HG02571 (cell line): ENCODE results near the gene IL15RA.
A peak's percentile ranks its signal among the peaks of the same experiment; 100 is the strongest.
"Not testable (repeated sequence)": the region's sequence is repeated elsewhere in the genome, so short reads cannot be mapped to it uniquely, and the experiment has no call there.

ENCODE experiments used
- ATAC-seq: cut with Tn5 transposase; IDR thresholded peaks from one replicate; pipeline ENCODE4 v1.9.1; 2021; ENCODE audit warnings: mild to moderate bottlenecking, moderate library complexity; ENCODE audit not compliant: unreplicated experiment

Gene IL15RA

DNA sequence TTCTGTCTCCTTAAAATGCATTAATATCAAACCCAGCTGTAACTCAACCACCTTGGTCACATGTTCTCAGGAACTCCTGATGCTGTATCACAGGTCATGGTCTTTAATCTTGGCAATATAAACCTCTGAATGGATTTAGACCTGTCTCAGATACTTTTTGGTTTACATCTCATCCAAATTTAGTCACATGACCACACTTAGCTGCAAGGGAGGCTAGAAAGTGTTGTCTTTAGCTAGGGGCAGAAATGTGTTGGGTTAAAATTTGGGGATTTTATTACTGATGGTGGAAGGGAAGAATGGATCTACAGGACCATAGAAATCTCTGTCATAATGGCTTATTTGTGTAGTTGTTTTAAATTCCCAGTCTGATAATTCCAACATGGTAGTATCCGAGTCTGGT, 29.6 kb upstream of the IL15RA start:
- no peak for ATAC-seq

GRCh38 chr10:6006546-6006945, 29.2 kb upstream of the IL15RA start:
- no peak for ATAC-seq

DNA sequence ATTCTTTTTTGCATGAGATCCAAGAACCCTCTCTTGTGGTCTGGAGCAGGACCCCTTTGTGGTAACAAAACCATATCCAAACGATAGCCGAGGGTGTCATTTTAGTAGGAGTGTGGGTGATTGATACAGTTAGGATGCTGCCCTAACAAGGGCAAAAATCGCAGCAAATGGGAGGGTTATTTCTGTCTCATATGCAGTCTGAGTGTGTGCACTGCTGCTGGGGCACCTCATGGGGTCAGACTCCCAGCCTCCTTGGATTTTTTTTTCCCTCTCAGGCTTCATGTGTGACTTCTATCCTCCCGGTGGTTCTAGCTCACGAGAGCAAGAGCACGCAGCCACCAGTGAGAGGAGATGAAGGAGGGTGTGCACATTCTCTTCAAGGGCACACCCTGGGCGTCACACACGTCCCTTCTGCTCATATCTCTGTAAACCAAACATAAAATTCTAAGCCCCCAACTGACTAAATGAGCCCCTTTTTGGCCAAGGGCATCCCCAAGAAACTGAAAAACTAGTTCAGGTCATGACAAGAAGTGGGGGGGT, 28.6 kb upstream of the IL15RA start:
- no peak for ATAC-seq

- not testable (repeated sequence) for ATAC-seq
Observed at GRCh38 chr10:6005161-6005804, 27.9 kb upstream of the IL15RA start.

- ATAC-seq, result no peak
Observed at GRCh38 chr10:6002809-6003510, 25.6 kb upstream of the IL15RA start.

GRCh38 chr10:5999440-6000165, 22.3 kb upstream of the IL15RA start:
- no peak for ATAC-seq

DNA sequence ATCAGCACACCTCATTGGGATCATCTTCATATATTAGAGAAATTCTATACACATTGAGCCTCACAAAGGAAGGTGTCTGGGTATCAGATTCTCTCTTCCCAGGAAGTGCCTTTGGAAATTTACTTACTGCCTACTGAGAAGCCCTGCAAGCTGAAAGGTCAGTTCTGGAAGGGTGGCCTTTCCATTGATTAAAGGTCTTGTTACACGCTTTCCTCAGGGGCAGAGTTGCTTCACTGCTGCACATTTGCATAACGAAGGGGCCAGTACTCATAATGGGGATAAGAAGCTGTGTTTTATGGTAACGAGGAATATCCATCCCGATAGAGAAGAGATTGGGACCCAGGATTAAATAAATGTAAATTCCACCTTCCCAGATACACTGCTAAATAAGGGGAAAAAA, 19.4 kb upstream of the IL15RA start:
- no peak for ATAC-seq

- no peak for ATAC-seq
Observed at GRCh38 chr10:5992398-5992797, 15.1 kb upstream of the IL15RA start.

DNA sequence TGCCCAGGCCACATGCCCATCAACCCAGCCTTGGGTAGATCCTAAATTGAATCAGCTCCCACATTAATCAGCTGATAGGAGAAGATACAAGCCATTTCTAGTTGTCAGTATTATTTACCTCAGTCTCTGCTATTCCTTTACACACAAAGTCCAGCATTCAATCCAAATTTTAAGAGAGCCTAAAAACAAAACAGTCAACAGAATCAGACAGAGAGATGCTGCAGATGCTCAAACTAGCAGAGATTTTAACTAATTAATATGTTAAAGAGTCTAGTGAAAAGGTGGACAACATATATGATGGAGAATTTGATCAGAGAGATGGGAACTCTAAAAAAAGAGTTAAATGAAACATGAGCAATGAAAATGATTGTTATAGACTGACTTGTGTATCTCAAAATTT, 14.4 kb upstream of the IL15RA start:
- ATAC-seq, result no peak

- ATAC-seq, result no peak
Observed at GRCh38 chr10:5989756-5990155, 12.4 kb upstream of the IL15RA start.

DNA sequence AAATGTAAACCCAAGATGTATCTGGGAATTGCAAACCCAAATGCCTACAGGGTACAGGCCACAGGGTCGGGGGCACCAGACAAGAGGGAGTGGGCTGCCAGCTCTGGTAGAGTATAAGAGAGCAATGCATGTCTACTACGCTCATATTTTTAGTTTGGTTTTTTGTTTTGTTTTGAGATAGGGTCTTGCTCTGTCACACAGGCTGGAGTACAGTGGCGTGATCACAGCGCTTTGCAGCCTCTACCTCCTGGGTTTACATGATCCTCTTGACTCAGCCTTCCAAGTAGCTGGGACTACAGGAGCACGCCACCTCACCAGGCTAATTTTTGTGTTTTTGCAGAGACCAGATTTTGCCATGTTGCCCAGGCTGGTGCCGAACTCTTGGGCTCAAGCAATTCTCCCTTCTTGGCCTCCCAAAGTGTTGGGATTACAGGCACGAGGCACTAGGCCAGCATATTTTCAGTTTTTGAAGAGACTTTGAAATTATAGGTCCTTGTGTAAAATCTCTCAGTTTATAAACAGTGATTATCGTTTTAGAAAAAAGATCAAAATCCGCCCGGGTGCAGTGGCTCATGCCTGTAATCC, 11.1 kb upstream of the IL15RA start:
- ATAC-seq, result no peak

- no peak for ATAC-seq
Observed at GRCh38 chr10:5987747-5988146, 10.4 kb upstream of the IL15RA start.

DNA sequence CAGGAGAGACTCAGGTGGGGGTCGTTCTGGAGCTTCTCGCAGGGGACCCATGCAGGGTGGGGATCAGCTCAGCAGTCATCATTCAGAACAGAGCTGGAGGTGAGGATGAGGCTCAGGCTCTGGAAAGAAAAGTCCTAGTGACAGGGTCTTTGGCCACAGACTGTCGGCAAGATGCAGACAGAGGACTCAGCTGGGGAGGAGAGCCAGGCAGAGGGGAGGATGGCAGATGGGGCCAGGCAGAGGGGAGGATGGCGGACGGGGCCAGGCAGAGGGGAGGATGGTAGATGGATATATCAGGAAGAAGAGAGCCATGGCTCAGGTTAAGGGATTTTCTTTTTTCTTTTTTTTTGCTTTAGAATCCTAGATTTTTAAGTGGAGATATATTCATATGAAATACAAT, 7.7 kb upstream of the IL15RA start:
- ATAC-seq, result no peak

DNA sequence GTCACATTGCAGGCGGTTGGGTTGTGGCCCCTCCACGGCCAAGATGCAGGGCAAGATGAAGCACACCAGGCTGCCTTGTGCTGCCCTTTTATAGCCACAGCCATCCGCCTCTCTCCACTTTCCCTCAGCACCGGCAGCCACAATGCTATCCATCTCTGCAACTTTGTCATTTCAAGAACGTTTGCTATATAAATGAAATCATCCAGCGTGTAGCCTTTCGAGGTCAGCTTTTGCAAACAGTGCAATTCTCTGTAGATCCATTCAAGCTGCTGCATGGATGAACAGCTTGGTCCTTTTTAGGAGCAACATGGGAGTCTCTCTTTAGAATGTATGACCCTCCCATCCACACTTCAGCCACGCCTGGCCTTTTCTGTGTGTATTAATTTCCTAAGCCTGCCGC, 6.4 kb upstream of the IL15RA start:
- no peak for ATAC-seq

DNA sequence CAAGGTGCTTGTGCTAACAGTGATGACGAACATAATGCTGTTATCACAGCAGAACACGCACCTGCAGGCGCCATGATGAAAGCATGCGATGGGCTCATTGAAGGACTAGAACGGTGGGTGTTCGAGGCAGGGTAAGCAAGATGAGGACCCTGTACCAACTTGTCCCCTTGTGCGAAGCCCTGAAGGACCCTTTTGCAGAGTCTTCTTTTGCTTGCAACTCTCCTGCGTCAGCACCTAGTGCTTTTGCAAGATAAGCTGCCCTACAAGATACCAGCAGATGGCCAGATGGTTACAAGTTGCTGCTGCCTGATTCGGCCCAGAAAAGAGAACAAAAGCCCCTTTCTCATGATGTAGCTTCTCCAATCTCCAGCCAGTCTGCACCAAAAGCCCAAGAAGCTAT, 4.2 kb upstream of the IL15RA start:
- no peak for ATAC-seq

- no peak for ATAC-seq
Observed at GRCh38 chr10:5978230-5978489, 817 bp upstream of the IL15RA start.

- peak; percentile 11 for ATAC-seq
Observed at GRCh38 chr10:5976512-5977470, 552 bp downstream of the IL15RA start.

GRCh38 chr10:5975641-5976473, 1.5 kb downstream of the IL15RA start:
- ATAC-seq, result peak; percentile 42

GRCh38 chr10:5973069-5973468, 4.3 kb downstream of the IL15RA start:
- ATAC-seq, result no peak

- ATAC-seq, result no peak
Observed at GRCh38 chr10:5971886-5972285, 5.5 kb downstream of the IL15RA start.
